GM18502 (cell line): ENCODE data around the gene RXRB.

Source experiments
- ATAC-seq: cut with Tn5 transposase; IDR thresholded peaks from one replicate; pipeline ENCODE4 v1.9.1; 2021; ENCODE audit warnings: mild to moderate bottlenecking; ENCODE audit not compliant: unreplicated experiment, poor library complexity

Gene RXRB

DNA sequence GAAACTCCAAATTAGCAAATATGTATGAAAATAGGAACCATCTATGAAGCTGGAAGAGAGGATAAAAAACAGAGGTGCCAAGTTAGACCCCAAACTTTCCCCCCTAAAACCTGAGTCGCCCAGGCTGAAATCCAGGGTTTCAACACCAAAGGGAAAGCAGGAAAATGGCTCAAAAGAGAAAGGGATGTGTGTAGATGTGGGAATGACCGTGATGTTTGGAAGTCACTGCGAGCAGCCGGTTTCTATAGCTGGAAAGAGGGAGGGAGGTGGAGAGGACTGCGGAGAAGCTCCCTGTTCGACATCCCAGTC, 12.3 kb upstream of the RXRB start:
- no peak for ATAC-seq

DNA sequence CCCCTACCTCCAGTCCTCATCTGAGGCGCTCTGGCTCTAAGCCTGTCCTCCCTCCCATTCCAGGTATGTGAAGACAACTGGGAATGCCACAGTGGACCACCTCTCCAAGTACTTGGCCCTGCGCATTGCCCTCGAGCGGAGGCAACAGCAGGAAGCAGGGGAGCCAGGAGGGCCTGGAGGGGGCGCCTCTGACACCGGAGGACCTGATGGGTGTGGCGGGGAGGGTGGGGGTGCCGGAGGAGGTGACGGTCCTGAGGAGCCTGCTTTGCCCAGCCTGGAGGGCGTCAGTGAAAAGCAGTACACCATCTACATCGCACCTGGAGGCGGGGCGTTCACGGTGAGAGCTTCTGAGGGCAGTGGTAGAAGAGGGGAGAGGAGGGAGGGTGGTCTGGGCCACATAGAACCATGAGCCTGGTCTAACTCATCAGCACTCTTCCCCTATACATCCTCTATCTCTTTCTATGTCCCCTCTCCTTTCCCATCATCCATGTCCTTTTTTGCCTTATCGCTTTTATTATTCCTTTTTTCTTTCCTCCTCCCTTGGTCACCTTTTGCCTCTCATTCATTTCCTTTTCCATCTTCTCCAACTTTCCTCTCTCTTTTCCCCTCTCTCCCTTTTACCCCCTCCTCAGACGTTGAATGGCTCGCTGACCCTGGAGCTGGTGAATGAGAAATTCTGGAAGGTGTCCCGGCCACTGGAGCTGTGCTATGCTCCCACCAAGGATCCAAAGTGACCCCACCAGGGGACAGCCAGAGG, 11.4 kb upstream of the RXRB start:
- ATAC-seq, result no peak

DNA sequence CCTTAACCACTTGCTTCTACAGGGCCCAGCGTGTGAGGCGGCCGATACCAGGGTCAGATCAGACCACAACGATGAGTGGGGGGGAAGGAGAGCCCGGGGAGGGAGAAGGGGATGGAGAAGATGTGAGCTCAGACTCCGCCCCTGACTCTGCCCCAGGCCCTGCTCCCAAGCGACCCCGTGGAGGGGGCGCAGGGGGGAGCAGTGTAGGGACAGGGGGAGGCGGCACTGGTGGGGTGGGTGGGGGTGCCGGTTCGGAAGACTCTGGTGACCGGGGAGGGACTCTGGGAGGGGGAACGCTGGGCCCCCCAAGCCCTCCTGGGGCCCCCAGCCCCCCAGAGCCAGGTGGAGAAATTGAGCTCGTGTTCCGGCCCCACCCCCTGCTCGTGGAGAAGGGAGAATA, 10.7 kb upstream of the RXRB start:
- no peak for ATAC-seq

DNA sequence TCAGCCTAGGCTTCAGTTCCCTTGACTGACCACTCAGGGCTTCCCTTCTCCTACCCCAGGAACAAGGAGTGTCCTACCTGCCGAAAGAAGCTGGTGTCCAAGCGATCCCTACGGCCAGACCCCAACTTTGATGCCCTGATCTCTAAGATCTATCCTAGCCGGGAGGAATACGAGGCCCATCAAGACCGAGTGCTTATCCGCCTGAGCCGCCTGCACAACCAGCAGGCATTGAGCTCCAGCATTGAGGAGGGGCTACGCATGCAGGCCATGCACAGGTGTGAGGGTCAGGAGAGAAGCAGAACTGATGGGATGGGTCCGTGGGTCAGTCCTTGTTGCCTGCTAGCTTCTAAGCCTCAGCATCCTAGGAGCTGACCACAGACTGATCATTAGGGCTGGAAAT, 9.4 kb upstream of the RXRB start:
- no peak for ATAC-seq

DNA sequence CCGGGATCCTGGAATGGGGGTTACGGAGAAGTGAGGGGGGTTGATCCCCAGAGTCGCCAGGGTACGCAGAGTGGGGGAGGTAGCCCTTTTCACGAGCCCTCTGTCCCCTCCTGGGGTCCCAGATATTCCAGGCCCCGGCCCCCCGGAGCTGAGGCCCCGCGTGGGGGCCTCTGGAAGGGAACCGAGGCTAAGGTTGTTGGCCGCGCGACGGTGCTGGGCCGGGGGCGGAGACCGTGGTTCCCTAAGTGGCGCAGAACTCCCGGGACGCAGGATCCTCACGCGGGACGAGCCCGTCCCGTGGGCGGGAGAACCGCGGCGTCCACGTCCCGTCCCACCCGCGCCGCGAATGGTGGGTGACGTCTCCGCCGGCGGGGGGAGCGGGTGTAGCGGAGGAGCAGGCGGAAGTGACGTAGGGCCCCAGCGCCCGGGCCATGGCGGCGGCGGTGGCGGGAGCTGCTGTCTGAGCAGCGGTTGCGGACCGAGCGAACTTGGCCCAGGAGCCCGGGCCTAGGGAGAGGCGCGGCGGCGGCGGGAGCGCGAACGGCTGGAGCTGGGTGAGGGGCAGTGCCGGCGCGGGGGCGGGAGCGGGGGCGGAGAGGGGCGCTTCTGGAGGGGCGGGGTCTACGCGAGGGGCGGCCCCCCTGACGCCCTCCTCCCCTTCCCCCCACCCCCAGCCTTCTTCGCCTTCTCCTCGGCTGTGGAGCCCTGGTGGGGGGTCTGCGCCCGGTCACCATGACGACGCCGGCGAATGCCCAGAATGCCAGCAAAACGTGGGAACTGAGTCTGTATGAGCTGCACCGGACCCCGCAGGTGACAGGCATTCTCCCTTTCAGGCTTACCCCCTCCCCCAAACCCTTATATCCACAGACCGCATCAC, 7.9 kb upstream of the RXRB start, which contains the start of gene RING1:
RING1 (plus strand) TSS at position 410 of the 877 bp plus-strand sequence; CDS start at position 733, 323 bp downstream.
- peak; percentile 48 for ATAC-seq

DNA sequence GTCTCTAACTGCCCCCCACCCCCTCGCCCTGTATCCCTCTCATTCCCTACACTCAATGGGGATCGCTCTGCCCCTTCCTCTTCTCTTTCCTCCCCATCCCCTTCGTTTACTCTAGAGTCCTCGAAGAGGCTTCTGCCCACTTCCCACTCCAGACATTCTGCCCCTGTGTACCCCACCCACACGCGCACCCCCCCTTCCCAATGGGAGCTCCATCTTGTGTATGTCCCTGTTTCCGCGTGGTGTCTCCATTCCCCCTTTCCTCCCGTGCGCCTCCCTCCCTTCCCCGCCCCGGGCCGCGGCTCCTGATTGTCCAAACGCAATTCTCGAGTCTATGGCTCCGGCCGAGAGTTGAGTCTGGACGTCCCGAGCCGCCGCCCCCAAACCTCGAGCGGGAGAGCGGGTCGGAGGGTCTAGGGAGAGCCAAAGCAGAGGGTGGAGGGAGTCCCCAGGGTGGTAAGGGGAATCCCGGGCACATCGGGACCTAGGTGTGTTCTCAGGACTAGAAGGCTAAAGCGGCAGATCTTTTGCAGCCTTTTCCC, 7.2 kb upstream of the RXRB start:
- ATAC-seq, result peak; percentile 18

DNA sequence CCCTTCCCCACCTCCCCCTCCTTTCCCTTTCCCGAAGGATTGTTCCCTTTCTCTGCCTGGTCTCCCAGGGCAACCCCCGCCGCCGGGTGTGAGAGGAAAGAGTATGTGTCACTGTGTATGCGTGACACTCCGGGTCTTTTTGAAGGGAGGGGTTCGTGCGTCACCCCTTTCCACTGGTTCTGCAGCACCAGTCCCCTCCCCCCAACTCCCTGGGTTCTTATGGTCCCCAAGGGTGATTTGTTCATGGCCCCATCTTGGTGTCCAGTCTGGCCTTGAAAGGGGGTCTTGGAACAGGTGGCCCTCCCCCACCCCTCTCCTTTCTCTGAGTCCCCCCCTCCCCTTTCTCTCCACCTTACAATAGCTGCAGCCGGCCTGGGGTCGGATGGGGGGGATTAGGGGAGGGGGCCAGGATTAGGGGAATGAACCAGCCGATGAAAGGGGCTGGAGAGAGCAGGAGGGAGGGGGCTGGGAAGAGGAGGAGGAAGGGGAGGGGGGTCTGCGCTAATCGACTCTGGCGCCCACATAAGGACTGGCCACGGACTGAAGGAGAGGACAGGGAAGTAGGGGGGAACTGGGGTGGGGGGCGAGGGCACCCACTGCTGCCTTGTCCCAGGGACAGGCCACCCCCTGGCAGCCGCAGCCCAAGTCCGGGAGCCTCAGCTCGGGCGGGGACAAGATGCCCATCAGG, 6.5 kb upstream of the RXRB start:
- no peak for ATAC-seq

DNA sequence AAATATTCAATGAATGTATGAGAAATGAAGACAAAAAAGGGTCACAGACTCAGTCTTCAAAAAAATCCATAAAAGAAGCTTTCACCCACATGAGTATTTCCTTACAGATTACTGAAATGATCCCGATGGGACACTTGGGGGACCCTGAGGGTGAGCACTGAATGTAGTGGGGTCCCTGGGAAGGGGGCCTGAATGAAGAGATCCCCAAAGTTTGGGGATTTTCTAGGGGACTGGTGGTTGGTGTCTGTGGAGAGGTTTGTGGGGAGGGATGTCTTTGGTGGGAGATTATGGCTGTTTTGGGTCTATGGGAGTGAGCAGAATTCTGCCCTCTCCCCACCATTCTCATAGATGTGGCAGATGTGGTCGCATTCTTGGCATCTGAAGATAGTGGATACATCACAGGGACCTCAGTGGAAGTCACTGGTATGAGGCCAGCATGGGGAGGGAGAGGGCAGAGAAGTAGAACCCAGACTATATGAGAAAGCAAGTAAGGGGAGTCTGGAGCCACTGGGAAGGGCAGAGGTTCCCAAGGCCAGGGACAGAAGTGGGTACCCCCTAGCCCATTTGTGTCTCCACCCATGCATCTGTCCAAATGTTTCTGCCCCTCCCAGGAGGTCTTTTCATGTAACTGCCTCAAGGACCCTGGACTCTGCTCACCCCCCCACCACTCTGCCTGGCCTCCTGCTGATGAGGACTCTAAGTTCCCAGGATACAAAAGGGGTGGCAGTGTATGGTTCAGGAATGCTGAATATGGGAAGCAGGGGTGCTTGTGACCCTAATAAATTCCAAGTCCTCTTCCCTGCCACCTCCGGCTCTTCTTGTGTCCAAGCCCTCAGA, 5.8 kb upstream of the RXRB start:
- ATAC-seq, result no peak

DNA sequence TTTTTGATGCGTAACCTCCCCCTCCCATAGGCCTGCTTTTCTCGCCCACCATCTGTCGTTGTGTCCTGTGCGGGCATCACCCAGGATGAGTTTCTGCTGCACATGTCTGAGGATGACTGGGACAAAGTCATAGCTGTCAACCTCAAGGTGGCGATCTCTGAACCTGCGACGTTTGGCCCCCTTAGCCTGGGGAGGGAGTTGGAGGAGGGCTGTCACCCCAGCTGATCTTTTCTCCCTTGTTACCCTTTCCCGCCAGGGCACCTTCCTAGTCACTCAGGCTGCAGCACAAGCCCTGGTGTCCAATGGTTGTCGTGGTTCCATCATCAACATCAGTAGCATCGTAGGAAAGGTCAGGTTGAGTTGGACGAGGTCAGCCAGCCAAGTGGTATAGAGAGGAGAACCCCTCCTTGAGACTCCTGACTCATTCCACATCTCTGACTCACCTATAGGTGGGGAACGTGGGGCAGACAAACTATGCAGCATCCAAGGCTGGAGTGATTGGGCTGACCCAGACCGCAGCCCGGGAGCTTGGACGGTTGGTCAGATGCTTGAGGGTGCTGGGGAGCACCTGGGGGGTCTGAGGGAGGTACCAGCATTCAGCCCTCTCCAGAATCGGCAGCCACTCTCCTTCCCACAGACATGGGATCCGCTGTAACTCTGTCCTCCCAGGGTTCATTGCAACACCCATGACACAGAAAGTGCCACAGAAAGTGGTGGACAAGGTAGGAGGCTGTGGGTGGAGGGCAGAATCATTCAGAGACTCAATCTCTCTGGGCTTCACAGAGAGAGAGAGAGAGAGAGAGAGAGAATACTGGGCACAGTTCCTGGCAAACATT, 4.9 kb upstream of the RXRB start:
- no peak for ATAC-seq

DNA sequence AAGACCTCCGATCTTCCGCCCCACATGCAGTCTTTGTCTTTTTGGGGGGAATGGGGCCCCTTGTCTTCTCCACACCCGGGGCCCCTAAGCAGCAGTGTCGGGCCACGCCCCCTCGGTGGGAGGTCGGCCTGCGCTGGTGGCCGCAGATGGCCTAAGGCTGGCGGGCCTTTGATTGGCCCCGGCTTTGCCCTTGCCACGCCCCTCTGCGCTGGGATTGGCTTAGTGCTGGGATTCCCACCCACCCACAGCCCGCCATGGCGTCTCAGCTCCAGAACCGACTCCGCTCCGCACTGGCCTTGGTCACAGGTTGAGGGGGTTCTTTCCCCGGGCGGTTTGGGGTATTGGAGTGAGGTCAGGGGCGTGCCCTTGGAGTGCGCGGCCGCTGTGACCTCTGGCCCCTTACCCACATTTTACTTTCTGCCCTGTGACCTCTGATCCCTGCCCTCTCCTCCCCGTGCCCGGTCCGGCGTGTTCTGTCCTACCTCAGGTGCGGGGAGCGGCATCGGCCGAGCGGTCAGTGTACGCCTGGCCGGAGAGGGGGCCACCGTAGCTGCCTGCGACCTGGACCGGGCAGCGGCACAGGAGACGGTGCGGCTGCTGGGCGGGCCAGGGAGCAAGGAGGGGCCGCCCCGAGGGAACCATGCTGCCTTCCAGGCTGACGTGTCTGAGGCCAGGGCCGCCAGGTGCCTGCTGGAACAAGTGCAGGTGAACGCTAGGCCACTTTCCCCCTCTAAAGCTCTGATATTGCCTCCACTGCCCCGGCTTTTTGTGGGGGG, 4.1 kb upstream of the RXRB start, which contains the start of gene HSD17B8:
HSD17B8 (plus strand) TSS at position 241 of the 776 bp plus-strand sequence; CDS start at position 255, 14 bp downstream.
- ATAC-seq, result peak; percentile 49

DNA sequence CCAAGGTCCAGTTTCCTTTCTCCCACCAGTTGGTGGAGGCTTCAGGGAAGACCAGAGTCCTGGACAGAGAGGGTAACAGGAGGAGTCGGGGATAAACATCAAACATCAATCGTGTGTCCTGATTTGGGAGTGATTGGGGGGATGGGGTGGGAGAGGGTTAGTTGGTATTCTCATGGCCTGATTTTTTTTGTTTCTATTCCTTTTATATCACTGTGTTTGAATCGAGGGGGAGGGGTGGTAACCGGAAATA, 3.6 kb upstream of the RXRB start:
- no peak for ATAC-seq

DNA sequence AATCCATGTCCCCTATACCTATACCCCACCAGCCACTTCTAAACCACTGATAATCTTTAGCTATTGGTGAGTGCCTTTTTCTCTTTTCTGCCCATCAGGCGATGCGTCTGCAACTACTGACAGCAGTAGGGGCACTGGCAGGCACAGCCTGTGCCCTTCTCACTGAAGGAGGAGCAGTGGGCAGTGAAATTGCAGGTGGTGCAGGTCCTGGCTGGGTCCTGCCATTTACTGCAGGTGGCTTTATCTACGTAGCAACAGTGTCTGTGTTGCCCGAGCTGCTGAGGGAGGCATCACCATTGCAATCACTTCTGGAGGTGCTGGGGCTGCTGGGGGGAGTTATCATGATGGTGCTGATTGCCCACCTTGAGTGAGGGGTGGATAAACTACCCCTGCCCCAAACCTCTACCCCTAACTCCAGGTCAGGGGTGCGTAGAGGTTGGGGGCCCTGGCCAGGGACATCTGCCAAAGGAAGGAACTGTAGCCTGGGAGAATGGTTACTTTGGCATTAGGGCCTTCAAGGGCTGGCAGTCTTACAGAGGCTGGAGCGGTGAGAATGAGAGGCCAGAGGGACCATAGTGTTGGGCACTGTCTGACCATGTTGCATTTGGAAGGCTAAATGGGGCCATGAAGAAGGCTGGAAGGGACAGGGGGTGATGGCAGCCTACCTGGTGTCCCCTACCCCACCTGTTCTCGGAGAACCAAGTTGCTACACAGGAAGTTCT, 3.1 kb upstream of the RXRB start:
- no peak for ATAC-seq

DNA sequence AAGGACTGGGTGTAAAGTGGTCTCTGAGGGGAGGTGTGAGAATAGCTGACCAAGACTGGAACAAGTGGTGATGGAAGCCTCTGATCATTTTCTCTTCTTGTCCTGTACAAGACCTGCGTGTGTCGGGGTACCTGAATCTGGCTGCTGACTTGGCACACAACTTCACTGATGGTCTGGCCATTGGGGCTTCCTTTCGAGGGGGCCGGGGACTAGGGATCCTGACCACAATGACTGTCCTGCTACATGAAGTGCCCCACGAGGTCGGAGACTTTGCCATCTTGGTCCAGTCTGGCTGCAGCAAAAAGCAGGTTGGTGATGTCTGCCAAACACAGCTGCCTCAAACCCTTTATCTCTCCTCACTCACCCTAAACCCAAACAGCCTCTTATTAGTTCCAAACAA, 2.3 kb upstream of the RXRB start:
- ATAC-seq, result no peak

DNA sequence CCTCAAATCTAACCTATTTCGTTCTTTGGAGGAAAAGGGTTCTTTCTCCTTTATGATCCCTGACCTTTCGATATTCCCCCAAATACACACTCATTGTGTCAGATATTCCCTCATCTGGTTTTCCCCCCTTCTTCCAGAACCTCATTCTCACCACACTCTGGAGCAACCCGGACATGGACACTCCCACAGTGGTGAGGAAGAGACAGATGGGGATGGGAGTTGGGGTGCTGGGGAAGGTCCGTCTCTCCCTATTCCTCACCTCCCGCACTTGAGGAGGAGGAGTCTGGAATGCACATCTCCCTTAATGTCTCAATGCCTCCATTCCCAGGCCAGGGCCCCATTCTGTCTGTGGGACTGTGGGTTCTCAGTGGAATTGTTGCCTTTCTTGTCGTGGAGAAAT, 1.5 kb upstream of the RXRB start:
- no peak for ATAC-seq

DNA sequence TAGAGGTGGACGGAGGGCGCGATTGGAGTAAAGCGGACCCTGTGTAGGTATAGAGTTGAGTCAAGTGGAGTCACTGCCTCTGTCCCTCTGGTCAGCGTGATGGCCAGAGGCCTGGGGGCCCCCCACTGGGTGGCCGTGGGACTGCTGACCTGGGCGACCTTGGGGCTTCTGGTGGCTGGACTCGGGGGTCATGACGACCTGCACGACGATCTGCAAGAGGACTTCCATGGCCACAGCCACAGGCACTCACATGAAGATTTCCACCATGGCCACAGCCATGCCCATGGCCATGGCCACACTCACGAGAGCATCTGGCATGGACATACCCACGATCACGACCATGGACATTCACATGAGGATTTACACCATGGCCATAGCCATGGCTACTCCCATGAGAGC, 681 bp upstream of the RXRB start:
- ATAC-seq, result no peak

DNA sequence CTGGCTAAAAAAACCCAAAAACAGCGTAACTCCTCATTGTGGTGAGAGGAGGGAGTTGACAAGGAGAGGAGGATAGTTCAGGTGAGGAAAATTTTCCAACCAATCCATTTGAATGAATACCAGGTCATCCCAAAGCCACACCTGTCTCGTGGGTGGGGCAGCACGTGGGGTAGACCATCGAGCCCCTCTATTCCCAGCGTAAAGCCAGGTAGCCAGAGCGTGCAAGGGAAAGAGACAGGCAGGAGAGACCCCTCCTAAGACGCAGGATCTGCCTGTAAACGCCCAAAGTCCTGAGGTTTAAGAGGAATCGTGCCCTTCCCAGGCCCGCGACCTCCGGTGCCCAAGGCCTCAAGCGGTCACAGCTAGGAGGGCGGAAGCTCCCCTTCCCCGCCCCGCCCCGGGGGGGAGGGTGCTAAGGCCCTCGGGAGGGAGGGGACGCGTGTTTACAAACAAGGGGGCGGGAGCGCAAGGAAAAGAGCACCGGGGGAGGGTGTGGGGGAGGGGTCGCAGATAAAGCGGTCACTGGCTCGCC, 712 bp downstream of the RXRB start:
- ATAC-seq, result peak; percentile 32

DNA sequence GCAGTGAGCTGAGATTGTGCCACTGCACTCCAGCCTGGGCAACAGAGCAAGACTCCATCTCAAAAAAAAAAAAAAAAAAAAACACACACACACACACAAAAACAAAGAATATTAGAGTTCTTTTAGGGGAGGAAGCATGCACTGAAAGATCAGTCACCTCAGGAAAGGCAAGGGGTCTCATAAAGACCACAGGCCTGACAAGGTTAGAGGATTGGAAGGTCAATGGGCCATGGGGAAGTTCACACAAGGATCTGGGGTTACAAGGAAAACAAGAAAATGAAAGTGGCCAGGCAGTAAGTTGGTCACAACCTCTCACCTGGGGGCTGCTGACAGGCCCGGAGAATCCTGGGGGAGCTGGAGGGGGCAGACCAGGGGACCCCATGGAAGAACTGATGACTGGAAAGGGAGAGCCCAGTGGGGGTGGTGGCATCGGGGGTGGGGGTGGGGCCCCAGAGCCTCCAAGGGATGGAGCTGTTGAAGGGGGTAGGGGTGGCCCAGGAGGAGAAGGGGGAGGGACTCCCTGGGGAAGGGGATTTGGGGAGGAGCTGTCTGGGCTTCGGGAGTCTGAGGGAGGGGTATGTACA, 1.5 kb downstream of the RXRB start:
- ATAC-seq, result no peak
